DMS79 (cell line): ENCODE measurements around the gene TMCO4.

ENCODE experiments used
- DNase-seq: peaks from one replicate; lab custom pipeline; 2025; lab: John Stamatoyannopoulos, UW

Gene TMCO4

GRCh38 chr1:19749685-19750084, 50.0 kb downstream of the TMCO4 start:
- no peak for DNase-seq

GRCh38 chr1:19747761-19748160, 52.0 kb downstream of the TMCO4 start:
- DNase-seq: no peak

- DNase-seq: no peak
These were observed 54.8 kb downstream of the TMCO4 start for GRCh38 chr1:19744886-19745285.

- no peak for DNase-seq
These were observed 55.4 kb downstream of the TMCO4 start for GRCh38 chr1:19744335-19744743.

- DNase-seq: no peak
These were observed 55.9 kb downstream of the TMCO4 start for GRCh38 chr1:19743793-19744192.

- no peak for DNase-seq
These were observed 56.5 kb downstream of the TMCO4 start for GRCh38 chr1:19743180-19743579.

GRCh38 chr1:19739628-19740027, 60.1 kb downstream of the TMCO4 start:
- DNase-seq: no peak

DNA sequence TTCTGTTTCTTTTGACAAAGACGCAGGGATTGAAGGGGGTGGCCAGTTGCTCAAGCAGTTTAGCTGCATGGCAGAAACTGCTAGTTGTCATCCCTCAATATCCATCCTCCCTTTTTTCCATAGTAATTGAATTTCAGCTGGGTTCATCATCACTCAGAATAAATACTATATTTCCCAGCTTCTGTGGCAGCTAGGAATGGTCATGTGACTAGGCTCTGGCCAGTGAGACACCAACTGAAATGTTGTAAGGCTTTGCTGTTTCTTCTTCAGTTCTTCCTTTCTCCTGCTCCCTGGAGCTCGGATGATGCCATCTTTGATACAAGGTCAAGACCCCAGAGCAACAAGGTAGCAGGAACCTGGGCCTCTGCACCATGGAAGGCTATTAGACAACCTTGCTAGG, 61.0 kb downstream of the TMCO4 start:
- no peak for DNase-seq

DNA sequence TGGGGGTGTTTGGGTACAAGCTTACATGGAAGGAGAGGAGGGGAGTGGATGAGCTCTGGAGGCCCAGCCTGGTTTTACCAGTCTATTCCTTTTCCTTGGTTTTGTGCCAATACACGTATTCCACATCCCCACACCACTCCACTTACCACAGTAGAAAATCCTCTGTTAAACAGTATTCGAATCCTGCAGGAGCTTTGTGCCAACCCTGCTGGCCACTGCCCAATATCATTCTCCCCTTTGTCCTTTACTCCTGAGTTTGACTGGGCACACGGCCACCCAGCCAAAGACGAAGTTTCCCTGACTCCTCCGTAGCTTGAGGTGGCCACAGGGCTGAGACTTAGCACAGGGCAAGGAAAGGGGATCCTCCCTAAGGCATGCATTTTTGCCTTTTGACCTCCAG, 61.6 kb downstream of the TMCO4 start:
- no peak for DNase-seq

DNA sequence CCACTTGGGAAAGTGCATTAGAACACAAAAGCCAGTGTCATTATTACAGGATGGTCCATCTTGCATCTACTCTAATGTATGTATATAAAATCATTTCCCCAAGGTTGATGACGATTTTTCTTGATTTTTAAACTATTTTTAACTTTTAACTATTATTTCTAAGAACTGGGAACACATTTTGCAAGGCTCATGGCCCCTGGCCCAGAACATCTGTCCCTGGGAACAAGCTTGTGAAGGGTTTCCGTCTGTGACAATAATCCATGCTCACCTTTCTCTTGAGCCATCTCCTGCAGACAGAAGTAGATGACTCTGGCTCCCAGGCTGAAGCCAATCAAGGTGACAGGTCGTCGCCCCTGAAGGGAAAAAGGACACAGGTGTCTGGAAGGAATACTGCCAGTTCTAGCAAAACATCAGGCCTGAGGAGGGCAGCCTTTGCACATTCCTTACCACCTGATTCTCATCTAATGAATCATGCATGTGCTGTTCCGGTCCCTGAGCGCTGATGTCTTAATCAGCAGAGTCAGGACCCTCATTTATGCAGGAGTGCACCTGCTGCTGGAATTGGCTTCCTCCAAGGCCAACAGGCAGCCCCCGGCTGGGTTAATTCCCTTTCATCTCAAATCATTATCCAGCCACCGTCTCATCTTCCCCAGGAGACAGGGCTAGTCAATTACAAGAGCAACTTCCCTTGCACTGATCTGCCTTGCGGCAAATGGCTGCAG, 62.5 kb downstream of the TMCO4 start:
- no peak for DNase-seq

DNA sequence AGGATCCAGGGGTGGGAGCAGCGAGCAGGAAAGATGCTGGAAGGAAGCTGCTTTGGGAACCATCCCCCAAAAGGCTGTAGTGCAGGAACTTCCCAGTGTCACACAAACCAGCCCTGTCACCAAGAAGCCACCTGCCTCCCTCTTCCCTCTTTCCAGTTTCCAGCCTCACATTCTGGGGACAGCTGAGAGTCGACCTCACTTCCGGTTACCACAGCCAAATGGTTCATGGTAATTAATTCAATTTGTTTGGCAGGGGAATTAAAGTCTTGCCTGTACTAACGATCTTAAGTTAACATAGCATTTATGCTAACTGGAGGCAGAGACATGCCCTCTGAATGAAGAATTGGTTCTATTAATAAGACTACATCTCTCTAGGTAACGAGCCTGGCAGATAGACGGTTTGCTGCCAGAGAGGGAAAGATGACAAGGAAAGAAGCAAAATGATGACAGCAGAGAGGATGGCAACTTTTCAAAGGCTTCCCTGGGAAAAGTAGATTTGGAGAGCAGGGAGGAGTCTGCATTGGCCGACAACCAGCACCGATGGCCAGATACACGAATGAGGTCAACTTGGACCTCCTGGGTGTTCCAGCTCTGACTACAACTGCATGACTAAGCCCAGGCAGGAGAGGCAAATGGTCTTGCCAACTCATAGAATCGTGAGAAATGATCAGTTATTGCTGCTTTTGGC, 64.1 kb downstream of the TMCO4 start:
- no peak for DNase-seq

- DNase-seq: no peak
These were observed 65.2 kb downstream of the TMCO4 start for GRCh38 chr1:19734472-19734999.

- DNase-seq: no peak
These were observed 65.7 kb downstream of the TMCO4 start for GRCh38 chr1:19734056-19734455.

DNA sequence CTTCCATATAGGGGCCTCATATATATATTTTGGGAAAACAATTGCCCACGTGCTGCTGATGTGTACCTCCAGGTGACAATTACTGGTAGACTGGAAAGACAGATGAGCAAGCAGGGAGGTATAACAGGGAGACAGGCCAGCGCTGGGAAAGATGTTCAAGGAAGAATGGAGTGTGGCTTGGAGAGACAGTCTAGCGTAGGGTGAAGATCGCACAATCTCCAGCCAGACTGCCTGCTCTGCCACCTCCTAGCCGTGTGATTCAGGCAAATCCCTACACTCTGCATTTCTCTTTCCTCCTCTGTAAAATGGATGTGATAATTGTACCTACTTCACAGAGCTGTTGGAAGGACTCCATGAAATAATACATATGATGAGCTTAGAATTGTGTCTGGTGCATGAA, 66.1 kb downstream of the TMCO4 start:
- no peak for DNase-seq

GRCh38 chr1:19731311-19731821, 68.3 kb downstream of the TMCO4 start:
- DNase-seq: no peak

DNA sequence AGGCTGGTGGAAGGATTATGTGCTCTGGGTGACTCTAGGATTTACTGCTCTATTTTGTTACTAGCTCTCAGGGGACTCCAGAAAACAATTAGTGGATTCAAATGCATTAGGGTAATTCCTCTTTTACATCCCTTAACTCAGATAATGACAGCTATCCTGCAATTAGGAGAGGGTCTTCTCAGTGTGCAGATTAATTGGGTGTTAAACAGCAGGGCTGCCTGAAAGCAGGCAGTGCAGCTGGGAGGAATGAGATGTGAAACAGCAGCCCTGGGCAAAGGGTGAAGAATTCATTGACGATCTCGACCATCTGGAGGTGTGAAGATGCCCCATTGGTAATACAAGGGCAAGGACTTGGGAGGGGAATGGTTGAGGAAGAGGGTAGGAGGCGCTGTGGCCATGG, 68.9 kb downstream of the TMCO4 start:
- no peak for DNase-seq

DNA sequence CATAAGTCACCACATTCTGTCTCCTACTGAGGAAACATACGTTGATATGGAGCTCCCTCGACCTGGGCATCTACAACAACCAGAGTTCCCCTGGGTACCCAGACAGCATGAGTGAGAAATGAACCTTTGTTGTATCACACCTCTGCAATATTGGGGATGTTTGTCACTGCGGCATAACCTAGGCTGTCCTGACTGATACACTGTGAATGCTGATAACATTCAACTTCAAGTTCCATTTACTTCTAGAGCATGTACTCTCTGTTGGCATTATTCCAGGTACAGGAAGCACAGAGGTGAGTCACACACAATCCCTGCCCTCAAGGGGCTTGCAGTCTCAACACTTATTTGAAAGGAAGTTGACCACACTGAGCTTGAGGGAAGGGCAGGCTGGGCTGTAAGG, 69.5 kb downstream of the TMCO4 start:
- DNase-seq: no peak

DNA sequence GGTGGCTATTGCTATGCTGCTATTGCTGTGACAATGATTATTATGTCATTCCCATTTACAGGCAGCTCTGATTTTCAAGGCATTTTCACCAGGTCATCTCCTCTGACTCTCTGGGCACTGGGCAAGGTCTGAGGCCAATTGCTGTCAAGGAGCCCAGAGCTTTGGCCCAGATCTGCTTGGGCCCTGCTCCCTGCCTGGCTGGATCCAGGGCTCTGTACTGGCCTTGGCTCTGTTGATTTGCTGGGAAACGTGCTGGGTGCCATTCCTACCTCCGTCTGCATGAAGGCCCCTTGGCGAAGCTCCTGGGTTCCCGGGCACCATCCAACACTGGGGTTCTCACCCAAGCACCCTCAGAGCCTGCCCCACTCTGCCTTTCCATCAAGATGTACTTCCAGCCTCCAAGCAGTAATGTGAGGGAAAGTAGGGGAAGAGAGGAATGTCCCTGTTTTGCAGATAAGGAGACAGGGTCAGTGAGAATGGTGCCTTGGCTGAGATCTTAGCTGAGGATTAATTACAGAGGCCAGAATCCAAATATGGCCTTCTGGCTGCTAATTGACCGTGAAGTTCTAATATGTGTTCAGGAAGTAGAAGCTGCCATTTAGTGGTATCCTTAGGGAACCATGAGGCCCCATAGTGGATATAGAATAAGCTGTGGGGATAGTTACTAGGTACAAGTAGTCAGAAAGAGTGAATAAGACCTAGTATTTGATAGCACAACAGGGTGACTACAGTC, 71.1 kb downstream of the TMCO4 start:
- DNase-seq: no peak

GRCh38 chr1:19725606-19726005, 74.1 kb downstream of the TMCO4 start:
- no peak for DNase-seq

DNA sequence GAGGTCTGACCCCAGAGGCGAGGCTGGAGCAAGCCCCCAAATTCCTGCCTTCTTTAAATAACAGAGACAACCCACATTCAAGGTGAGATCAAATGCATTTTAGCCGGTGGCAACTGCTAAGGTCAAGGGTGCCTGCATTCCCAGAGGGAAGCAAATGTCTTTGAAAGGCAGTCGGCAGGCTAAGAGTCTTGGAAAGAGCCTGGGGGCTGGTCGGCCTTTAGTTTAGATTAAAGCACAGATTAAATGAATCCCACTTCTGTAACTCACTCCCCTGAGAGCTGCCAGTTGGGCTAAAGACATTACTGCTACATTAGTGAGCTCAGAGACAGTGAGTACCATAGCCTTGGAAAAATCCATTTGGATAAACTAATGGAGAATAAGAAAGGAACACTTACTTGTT, 75.8 kb downstream of the TMCO4 start:
- no peak for DNase-seq

GRCh38 chr1:19720973-19721372, 78.7 kb downstream of the TMCO4 start:
- DNase-seq: no peak

DNA sequence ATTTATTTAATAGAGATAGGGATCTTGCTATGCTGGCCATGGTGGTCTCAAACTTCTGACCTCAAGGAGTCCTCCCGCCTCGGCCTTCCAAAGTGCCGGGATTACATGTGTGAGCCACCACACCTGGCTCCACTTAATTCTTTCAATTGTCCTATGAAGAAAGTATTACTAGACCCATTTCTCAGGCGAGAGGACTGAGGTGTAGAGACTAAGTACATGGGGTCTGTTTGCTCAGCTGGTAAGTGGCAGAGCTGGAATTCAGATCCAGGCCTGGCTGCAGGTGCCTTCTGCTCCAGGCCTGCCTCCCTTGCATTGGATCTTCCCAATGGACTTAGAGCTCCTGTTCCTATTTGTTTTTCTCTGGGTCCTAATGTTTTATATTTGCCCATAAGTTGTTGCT, 79.5 kb downstream of the TMCO4 start:
- DNase-seq: no peak

- no peak for DNase-seq
These were observed 82.2 kb downstream of the TMCO4 start for GRCh38 chr1:19717467-19717866.
